Keratinocyte (primary cell): ENCODE data around the gene VSNL1.

Source experiments
- EZH2 ChIP-seq: IDR thresholded peaks from one replicate; pipeline ENCODE4 v1.6.1; 2012; ENCODE audit warnings: inconsistent platforms, mild to moderate bottlenecking, low read length, moderate library complexity
- TF ChIP-seq, protein P1 (sequence below), 3 experiments: IDR thresholded peaks in 1 of 3; conservative IDR thresholded peaks in 1 of 3; optimal IDR thresholded peaks in 1 of 3; 2 replicates in 2 of 3; 3 replicates in 1 of 3; pipeline versions ENCODE3 to v1.5.1; 2011; ENCODE audit warnings: low read length in 3 of 3, mild to moderate bottlenecking in 3 of 3, moderate library complexity in 2 of 3, control low read depth in 1 of 3, inconsistent platforms in 1 of 3; ENCODE audit not compliant: insufficient read depth in 2 of 3; ENCODE audit errors: extremely low read depth in 1 of 3

DNA sequence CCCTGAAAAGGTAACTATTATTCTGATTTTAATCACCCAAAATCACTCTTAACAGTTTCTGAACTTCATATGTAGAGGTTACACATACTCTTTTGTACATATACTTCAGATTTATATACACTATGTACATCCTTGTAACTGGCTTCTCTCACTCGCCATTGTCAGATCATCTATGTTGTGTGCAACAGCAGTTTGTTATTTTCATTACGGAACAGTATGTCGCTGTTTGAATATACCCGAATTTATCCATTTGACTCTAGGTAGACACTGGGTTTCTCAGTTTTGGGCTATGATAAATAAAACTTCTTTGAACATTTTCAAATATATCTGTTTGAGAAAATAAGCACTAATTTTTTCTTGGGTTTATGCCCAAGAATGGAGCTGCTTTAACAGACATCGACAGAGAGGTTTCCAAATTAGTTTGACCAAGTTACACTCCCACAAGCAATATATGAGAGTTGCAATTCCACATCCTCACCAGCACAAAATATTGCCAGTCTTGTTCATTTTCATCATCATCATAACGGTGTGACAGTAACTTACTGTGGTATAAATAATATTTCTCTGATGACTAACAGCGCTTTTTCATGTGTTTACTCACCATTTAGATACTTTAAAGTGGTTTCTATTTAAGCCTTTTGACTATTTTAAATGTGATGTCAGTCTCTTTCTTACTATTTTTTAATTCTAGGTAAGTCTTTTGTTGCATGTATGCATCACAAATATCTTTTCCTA is 132.3 kb downstream of the VSNL1 start:
- TF ChIP-seq, protein P1, sequence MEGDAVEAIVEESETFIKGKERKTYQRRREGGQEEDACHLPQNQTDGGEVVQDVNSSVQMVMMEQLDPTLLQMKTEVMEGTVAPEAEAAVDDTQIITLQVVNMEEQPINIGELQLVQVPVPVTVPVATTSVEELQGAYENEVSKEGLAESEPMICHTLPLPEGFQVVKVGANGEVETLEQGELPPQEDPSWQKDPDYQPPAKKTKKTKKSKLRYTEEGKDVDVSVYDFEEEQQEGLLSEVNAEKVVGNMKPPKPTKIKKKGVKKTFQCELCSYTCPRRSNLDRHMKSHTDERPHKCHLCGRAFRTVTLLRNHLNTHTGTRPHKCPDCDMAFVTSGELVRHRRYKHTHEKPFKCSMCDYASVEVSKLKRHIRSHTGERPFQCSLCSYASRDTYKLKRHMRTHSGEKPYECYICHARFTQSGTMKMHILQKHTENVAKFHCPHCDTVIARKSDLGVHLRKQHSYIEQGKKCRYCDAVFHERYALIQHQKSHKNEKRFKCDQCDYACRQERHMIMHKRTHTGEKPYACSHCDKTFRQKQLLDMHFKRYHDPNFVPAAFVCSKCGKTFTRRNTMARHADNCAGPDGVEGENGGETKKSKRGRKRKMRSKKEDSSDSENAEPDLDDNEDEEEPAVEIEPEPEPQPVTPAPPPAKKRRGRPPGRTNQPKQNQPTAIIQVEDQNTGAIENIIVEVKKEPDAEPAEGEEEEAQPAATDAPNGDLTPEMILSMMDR (optimal IDR thresholded peaks at IDR 0.05 in 1 of 3, IDR thresholded peaks at IDR 0.05 in 1 of 3, conservative IDR thresholded peaks at IDR 0.05 in 1 of 3; ENCODE audit: extremely low read depth in 1 of 3, insufficient read depth in 2 of 3, low read length in 3 of 3), result no peak
- TF ChIP-seq EZH2, result no peak
